ENCODE data around the gene C3orf85.

C3orf85 gene

DNA sequence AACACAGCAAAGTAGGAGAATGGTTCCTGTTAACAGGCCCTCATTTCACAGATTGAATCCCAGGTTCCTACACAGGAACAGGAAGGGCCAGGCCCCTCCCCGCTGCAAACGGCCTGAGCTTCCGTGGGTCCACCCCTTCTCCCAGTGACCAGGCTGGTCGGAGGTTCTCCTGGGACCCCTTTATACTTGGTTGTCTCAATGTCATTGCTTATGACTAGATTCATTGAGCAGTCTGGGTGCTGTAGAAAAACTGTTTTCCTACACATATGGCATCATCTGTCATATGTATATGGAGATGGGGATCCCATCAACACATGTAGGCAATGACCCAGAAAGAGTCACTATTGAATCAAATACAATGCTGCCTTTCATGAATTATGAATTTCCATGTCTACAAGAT, 3.8 kb downstream of the C3orf85 start:
- H3K4me3 ChIP-seq (ENCODE audit: control insufficient read depth, low read depth, low read length) = no peak overlapping the region
- DNase-seq (ENCODE audit: low read depth) = no peak
- no peak for TF ChIP-seq CTCF (conservative IDR thresholded peaks at IDR 0.05; ENCODE audit: control insufficient read depth, insufficient read depth, low read depth, low read length)

DNA sequence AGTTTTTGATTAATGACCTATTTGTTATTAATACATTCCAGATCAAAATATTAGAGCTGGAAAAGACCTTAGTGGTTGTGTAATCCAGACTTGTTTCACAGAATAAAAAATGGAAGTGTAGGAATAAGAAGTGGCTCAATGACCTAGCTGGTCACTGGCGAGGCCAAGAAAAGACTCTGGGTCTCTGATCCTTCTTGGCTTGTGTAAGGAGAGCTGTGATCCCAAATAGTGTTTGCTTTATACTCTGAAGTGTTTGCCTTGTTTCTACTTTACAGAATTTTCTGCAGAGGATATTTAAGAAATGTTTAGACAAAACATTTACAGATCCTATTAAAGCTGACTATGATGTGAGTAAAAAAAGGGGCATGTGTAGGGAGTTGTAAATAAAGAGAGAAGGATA, 7.1 kb downstream of the C3orf85 start:
- H3K4me3 ChIP-seq (ENCODE audit: control insufficient read depth, low read depth, low read length) = no peak overlapping the region
- no peak for DNase-seq (ENCODE audit: low read depth)
- no peak for TF ChIP-seq CTCF (conservative IDR thresholded peaks at IDR 0.05; ENCODE audit: control insufficient read depth, insufficient read depth, low read depth, low read length)

GRCh38 chr3:109149078-109149477, 12.6 kb downstream of the C3orf85 start:
- TF ChIP-seq CTCF (conservative IDR thresholded peaks at IDR 0.05; ENCODE audit: control insufficient read depth, insufficient read depth, low read depth, low read length) = no peak
- DNase-seq (ENCODE audit: low read depth) = no peak
- no peak overlapping the region for H3K4me3 ChIP-seq (ENCODE audit: control insufficient read depth, low read depth, low read length)

GRCh38 chr3:109152320-109152719, 15.8 kb downstream of the C3orf85 start:
- H3K4me3 ChIP-seq (ENCODE audit: control insufficient read depth, low read depth, low read length) = no peak overlapping the region
- TF ChIP-seq CTCF (conservative IDR thresholded peaks at IDR 0.05; ENCODE audit: control insufficient read depth, insufficient read depth, low read depth, low read length) = no peak
- no peak for DNase-seq (ENCODE audit: low read depth)

DNA sequence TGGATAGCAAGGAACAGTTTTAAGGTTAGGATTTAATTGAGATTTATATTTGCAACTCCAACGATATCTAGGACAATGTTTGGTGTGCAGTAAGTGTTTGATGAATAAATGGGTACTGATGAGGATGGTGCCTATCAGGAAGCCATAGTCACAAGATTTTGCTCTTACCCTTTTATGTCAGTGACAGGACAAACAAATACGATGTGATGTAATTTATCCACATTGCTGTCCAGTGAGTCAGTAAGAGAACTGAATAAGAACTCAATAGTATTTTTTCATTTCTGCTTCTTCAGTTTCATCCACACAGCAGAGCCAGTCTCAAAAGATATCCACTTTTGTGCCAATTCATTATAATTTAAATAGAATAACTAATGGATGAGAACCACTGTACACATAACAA, 18.5 kb downstream of the C3orf85 start:
- H3K4me3 ChIP-seq (ENCODE audit: control insufficient read depth, low read depth, low read length) = no peak overlapping the region
- DNase-seq (ENCODE audit: low read depth) = no peak
- no peak for TF ChIP-seq CTCF (conservative IDR thresholded peaks at IDR 0.05; ENCODE audit: control insufficient read depth, insufficient read depth, low read depth, low read length)

GRCh38 chr3:109155828-109156227, 19.3 kb downstream of the C3orf85 start:
- H3K4me3 ChIP-seq (ENCODE audit: control insufficient read depth, low read depth, low read length) = no peak overlapping the region
- TF ChIP-seq CTCF (conservative IDR thresholded peaks at IDR 0.05; ENCODE audit: control insufficient read depth, insufficient read depth, low read depth, low read length) = no peak
- no peak for DNase-seq (ENCODE audit: low read depth)

DNA sequence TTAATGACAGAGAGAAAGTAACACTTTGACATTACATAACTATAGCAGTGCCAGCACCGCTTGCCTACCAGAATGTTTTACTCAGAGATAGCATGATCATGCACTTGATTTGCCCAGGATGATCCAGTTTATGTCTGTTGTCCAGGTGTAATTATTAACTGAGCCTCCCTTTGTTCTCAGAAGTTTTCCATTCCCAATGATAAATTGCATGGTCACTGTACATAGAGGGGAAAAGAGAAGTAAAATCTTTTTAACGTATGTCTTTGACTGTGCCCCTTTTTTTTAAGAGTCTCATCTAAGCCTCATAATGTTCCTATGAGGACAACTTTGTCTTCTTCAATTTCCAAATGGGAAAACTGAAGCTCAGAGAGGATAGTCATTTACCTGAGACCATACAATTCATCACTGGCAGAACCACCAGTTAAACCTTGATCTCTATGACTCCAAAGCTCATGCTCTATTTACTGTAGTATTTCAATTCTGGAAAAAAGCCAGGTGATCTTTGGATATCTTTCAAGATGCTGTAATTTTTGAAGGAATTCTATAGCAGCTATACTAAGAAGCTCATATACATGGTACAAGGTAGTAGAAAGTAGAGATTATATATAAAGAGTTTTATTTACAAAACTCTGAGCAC, 25.1 kb downstream of the C3orf85 start:
- H3K4me3 ChIP-seq (ENCODE audit: control insufficient read depth, low read depth, low read length) = no peak overlapping the region
- TF ChIP-seq CTCF (conservative IDR thresholded peaks at IDR 0.05; ENCODE audit: control insufficient read depth, insufficient read depth, low read depth, low read length) = no peak
- DNase-seq (ENCODE audit: low read depth) = no peak

Data from fibroblast of mammary gland (primary cell).